ENCODE results near the gene SEMA3D. TPM values are rescaled to one million over a fixed set of nuclear protein-coding genes. Genes with fewer than 3 reads are reported as not detected.

SEMA3D gene
- total RNA-seq, 3 donors from 2014 or later (not counting 1 experiment from before 2014, with no cell fraction given) = not detected

GRCh38 chr7:85023916-85024315, 162.9 kb downstream of the SEMA3D start:
- intact Hi-C loops (cut with micrococcal nuclease) = no loop called here
- no peak for TF ChIP-seq CTCF (IDR thresholded peaks at IDR 0.05)

GRCh38 chr7:85023066-85023712, 163.7 kb downstream of the SEMA3D start:
- no peaks in the 10 kb centered on the region for H3K9me3 ChIP-seq (ENCODE audit: control insufficient read depth, insufficient read depth, low read length)
- no peak overlapping the region for H3K27ac ChIP-seq (ENCODE audit: low read length)
- Mint-ChIP-seq H3K36me3 (no peaks in the 10 kb centered on the region), H3K9me3 (no peaks in the 10 kb centered on the region), H3K4me1 (no peaks in the 10 kb centered on the region), H3K27ac (no peak overlapping the region), H3K27me3 (ENCODE audit: low read depth in 2 of 2) (no peaks in the 10 kb centered on the region), H3K4me3 (no peak overlapping the region)
- ATAC-seq (no peak), DNase-seq (peak in 1 of 2 donors; percentile 59)
- TF ChIP-seq CTCF (IDR thresholded peaks at IDR 0.05) = peak; percentile 41
- intact Hi-C loops (cut with micrococcal nuclease) = no loop called here
- H3K27me3 ChIP-seq (ENCODE audit: control insufficient read depth, insufficient read depth, low read length) = no peaks in the 10 kb centered on the region
- H3K4me3 ChIP-seq (ENCODE audit: low read length) = no peak overlapping the region
- WGBS (ENCODE audit: insufficient coverage) = no CpG with 5 or more reads among the region's 2 CpGs
- H3K36me3 ChIP-seq (ENCODE audit: control insufficient read depth, insufficient read depth, low read length) = no peaks in the 10 kb centered on the region
- H3K4me1 ChIP-seq (ENCODE audit: control insufficient read depth, insufficient read depth, low read length) = no peaks in the 10 kb centered on the region

More at GRCh38 chr7:85023916-85024315, 162.9 kb downstream of the SEMA3D start:
- H3K9me3 Mint-ChIP-seq = peaks cover 0 to under 1% of the 10 kb centered on the region in 2 donors
- Histone ChIP-seq H3K9me3 (ENCODE audit: control insufficient read depth, insufficient read depth, low read length) (no peaks in the 10 kb centered on the region), H3K4me1 (ENCODE audit: control insufficient read depth, insufficient read depth, low read length) (no peaks in the 10 kb centered on the region), H3K27me3 (ENCODE audit: control insufficient read depth, insufficient read depth, low read length) (no peaks in the 10 kb centered on the region), H3K27ac (ENCODE audit: low read length) (no peak overlapping the region), H3K4me3 (ENCODE audit: low read length) (no peak overlapping the region), H3K36me3 (ENCODE audit: control insufficient read depth, insufficient read depth, low read length) (no peaks in the 10 kb centered on the region)
- H3K4me3 Mint-ChIP-seq = no peak overlapping the region
- H3K36me3 Mint-ChIP-seq = no peaks in the 10 kb centered on the region
- H3K27ac Mint-ChIP-seq = no peak overlapping the region
- ATAC-seq (no peak), DNase-seq (no peak)
- no peaks in the 10 kb centered on the region for H3K4me1 Mint-ChIP-seq
- 84% methylated on average over 4 of the region's 4 CpGs for WGBS (ENCODE audit: insufficient coverage)
- no peaks in the 10 kb centered on the region for H3K27me3 Mint-ChIP-seq (ENCODE audit: low read depth in 2 of 2)

GRCh38 chr7:85022064-85022697, 164.7 kb downstream of the SEMA3D start:
- TF ChIP-seq CTCF (IDR thresholded peaks at IDR 0.05) = no peak
- 79% methylated on average over 5 of the region's 5 CpGs for WGBS (ENCODE audit: insufficient coverage)
- Histone ChIP-seq H3K36me3 (ENCODE audit: control insufficient read depth, insufficient read depth, low read length) (no peaks in the 10 kb centered on the region), H3K27ac (ENCODE audit: low read length) (no peak overlapping the region), H3K27me3 (ENCODE audit: control insufficient read depth, insufficient read depth, low read length) (no peaks in the 10 kb centered on the region), H3K9me3 (ENCODE audit: control insufficient read depth, insufficient read depth, low read length) (no peaks in the 10 kb centered on the region), H3K4me3 (ENCODE audit: low read length) (no peak overlapping the region), H3K4me1 (ENCODE audit: control insufficient read depth, insufficient read depth, low read length) (no peaks in the 10 kb centered on the region)
- Mint-ChIP-seq H3K27me3 (ENCODE audit: low read depth in 2 of 2) (no peaks in the 10 kb centered on the region), H3K36me3 (no peaks in the 10 kb centered on the region), H3K9me3 (no peaks in the 10 kb centered on the region), H3K4me1 (no peaks in the 10 kb centered on the region), H3K4me3 (no peak overlapping the region), H3K27ac (no peak overlapping the region)
- ATAC-seq = no peak
- no peak for DNase-seq
- intact Hi-C loops (cut with micrococcal nuclease) = no loop called here

All from natural killer cell (primary cell).